ENCODE measurements around the gene THBS4.
"Not testable (repeated sequence)": the region's sequence is repeated elsewhere in the genome, so short reads cannot be mapped to it uniquely, and the experiment has no call there.

The THBS4 gene

GRCh38 chr5:80077051-80077714 is 42.0 kb downstream of the THBS4 start:
- Histone ChIP-seq H3K4me1 (ENCODE audit: insufficient read depth, low read length) (no peaks in the 10 kb centered on the region), H3K27ac (ENCODE audit: low read depth, low read length) (no peak overlapping the region), H3K27me3 (ENCODE audit: insufficient read depth, low read length) (no peaks in the 10 kb centered on the region), H3K4me3 (ENCODE audit: low read length) (no peak overlapping the region), H3K9me3 (ENCODE audit: insufficient read depth, low read depth, low read length) (no peaks in the 10 kb centered on the region), H3K9ac (ENCODE audit: low read depth, low read length) (no peak overlapping the region), H3K36me3 (ENCODE audit: insufficient read depth, low read length) (no peaks in the 10 kb centered on the region)
- whole genome bisulfite sequencing: 85% methylated on average over 2 of the region's 3 CpGs

- no peak overlapping the region for H3K9ac ChIP-seq (ENCODE audit: low read depth, low read length)
- H3K27me3 ChIP-seq (ENCODE audit: insufficient read depth, low read length): no peaks in the 10 kb centered on the region
- no peak overlapping the region for H3K27ac ChIP-seq (ENCODE audit: low read depth, low read length)
- H3K4me1 ChIP-seq (ENCODE audit: insufficient read depth, low read length): peaks cover 3% of the 10 kb centered on the region
- WGBS: 92% methylated on average over 4 of the region's 4 CpGs
- H3K9me3 ChIP-seq (ENCODE audit: insufficient read depth, low read depth, low read length): no peaks in the 10 kb centered on the region
- no peaks in the 10 kb centered on the region for H3K36me3 ChIP-seq (ENCODE audit: insufficient read depth, low read length)
- no peak overlapping the region for H3K4me3 ChIP-seq (ENCODE audit: low read length)
Observed at GRCh38 chr5:80078921-80079320, 43.8 kb downstream of the THBS4 start.

GRCh38 chr5:80082281-80082680 is 47.1 kb downstream of the THBS4 start:
- Histone ChIP-seq H3K4me1 (ENCODE audit: insufficient read depth, low read length) (peaks cover 3% of the 10 kb centered on the region), H3K36me3 (ENCODE audit: insufficient read depth, low read length) (no peaks in the 10 kb centered on the region), H3K9me3 (ENCODE audit: insufficient read depth, low read depth, low read length) (no peaks in the 10 kb centered on the region), H3K27me3 (ENCODE audit: insufficient read depth, low read length) (no peaks in the 10 kb centered on the region), H3K4me3 (ENCODE audit: low read length) (no peak overlapping the region), H3K9ac (ENCODE audit: low read depth, low read length) (no peak overlapping the region), H3K27ac (ENCODE audit: low read depth, low read length) (no peak overlapping the region)
- 95% methylated on average over 15 of the region's 15 CpGs for WGBS

GRCh38 chr5:80082731-80083100 is 47.6 kb downstream of the THBS4 start:
- 10% methylated on average over 16 of the region's 16 CpGs for WGBS
- Histone ChIP-seq H3K36me3 (ENCODE audit: insufficient read depth, low read length) (no peaks in the 10 kb centered on the region), H3K27ac (ENCODE audit: low read depth, low read length) (no peak overlapping the region), H3K27me3 (ENCODE audit: insufficient read depth, low read length) (no peaks in the 10 kb centered on the region), H3K4me1 (ENCODE audit: insufficient read depth, low read length) (peaks cover 3% of the 10 kb centered on the region), H3K9me3 (ENCODE audit: insufficient read depth, low read depth, low read length) (no peaks in the 10 kb centered on the region), H3K4me3 (ENCODE audit: low read length) (no peak overlapping the region), H3K9ac (ENCODE audit: low read depth, low read length) (no peak overlapping the region)

- no peak overlapping the region for H3K4me3 ChIP-seq (ENCODE audit: low read length)
- H3K9me3 ChIP-seq (ENCODE audit: insufficient read depth, low read depth, low read length): no peaks in the 10 kb centered on the region
- 63% methylated on average over 18 of the region's 19 CpGs for WGBS
- H3K27ac ChIP-seq (ENCODE audit: low read depth, low read length): no peak overlapping the region
- no peaks in the 10 kb centered on the region for H3K27me3 ChIP-seq (ENCODE audit: insufficient read depth, low read length)
- H3K4me1 ChIP-seq (ENCODE audit: insufficient read depth, low read length): peaks cover 3% of the 10 kb centered on the region
- H3K9ac ChIP-seq (ENCODE audit: low read depth, low read length): no peak overlapping the region
- no peaks in the 10 kb centered on the region for H3K36me3 ChIP-seq (ENCODE audit: insufficient read depth, low read length)
Observed at GRCh38 chr5:80083101-80083890, 48.1 kb downstream of the THBS4 start.

GRCh38 chr5:80090884-80091166 is 55.7 kb downstream of the THBS4 start:
- no peaks in the 10 kb centered on the region for H3K27me3 ChIP-seq (ENCODE audit: insufficient read depth, low read length)
- H3K9me3 ChIP-seq (ENCODE audit: insufficient read depth, low read depth, low read length): no peaks in the 10 kb centered on the region
- no peak overlapping the region for H3K9ac ChIP-seq (ENCODE audit: low read depth, low read length)
- H3K27ac ChIP-seq (ENCODE audit: low read depth, low read length): no peak overlapping the region
- H3K36me3 ChIP-seq (ENCODE audit: insufficient read depth, low read length): no peaks in the 10 kb centered on the region
- 91% methylated on average over 3 of the region's 5 CpGs for WGBS
- peaks cover 10% of the 10 kb centered on the region for H3K4me1 ChIP-seq (ENCODE audit: insufficient read depth, low read length)
- no peak overlapping the region for H3K4me3 ChIP-seq (ENCODE audit: low read length)

GRCh38 chr5:80091792-80092192 is 56.6 kb downstream of the THBS4 start:
- H3K4me3 ChIP-seq (ENCODE audit: low read length); H3K27ac ChIP-seq (ENCODE audit: low read depth, low read length); H3K36me3 ChIP-seq (ENCODE audit: insufficient read depth, low read length); H3K9me3 ChIP-seq (ENCODE audit: insufficient read depth, low read depth, low read length); H3K4me1 ChIP-seq (ENCODE audit: insufficient read depth, low read length); H3K27me3 ChIP-seq (ENCODE audit: insufficient read depth, low read length); H3K9ac ChIP-seq (ENCODE audit: low read depth, low read length): not testable (repeated sequence)
- whole genome bisulfite sequencing: 40% methylated on average over 15 of the region's 15 CpGs

- Histone ChIP-seq H3K9ac (ENCODE audit: low read depth, low read length) (no peak overlapping the region), H3K4me1 (ENCODE audit: insufficient read depth, low read length) (peaks cover 15% of the 10 kb centered on the region), H3K27ac (ENCODE audit: low read depth, low read length) (no peak overlapping the region), H3K27me3 (ENCODE audit: insufficient read depth, low read length) (no peaks in the 10 kb centered on the region), H3K36me3 (ENCODE audit: insufficient read depth, low read length) (no peaks in the 10 kb centered on the region), H3K9me3 (ENCODE audit: insufficient read depth, low read depth, low read length) (no peaks in the 10 kb centered on the region), H3K4me3 (ENCODE audit: low read length) (no peak overlapping the region)
- WGBS: 94% methylated on average over 8 of the region's 8 CpGs
Observed at GRCh38 chr5:80092486-80093107, 57.4 kb downstream of the THBS4 start.

- Histone ChIP-seq H3K27me3 (ENCODE audit: insufficient read depth, low read length) (no peaks in the 10 kb centered on the region), H3K27ac (ENCODE audit: low read depth, low read length) (peak overlapping the region; percentile 76), H3K36me3 (ENCODE audit: insufficient read depth, low read length) (no peaks in the 10 kb centered on the region), H3K9me3 (ENCODE audit: insufficient read depth, low read depth, low read length) (no peaks in the 10 kb centered on the region), H3K9ac (ENCODE audit: low read depth, low read length) (peak overlapping the region; percentile 12; the same call in 1 of the 2 replicates), H3K4me1 (ENCODE audit: insufficient read depth, low read length) (peaks cover 25% of the 10 kb centered on the region), H3K4me3 (ENCODE audit: low read length) (no peak overlapping the region)
- WGBS: 66% methylated on average over 8 of the region's 8 CpGs
Observed at GRCh38 chr5:80093796-80094195, 58.6 kb downstream of the THBS4 start.

GRCh38 chr5:80094236-80094738 is 59.1 kb downstream of the THBS4 start:
- 89% methylated on average over 5 of the region's 5 CpGs for WGBS
- no peak overlapping the region for H3K4me3 ChIP-seq (ENCODE audit: low read length)
- H3K27ac ChIP-seq (ENCODE audit: low read depth, low read length): peak overlapping the region; percentile 76
- peak overlapping the region; percentile 12; the same call in 1 of the 2 replicates for H3K9ac ChIP-seq (ENCODE audit: low read depth, low read length)
- H3K4me1 ChIP-seq (ENCODE audit: insufficient read depth, low read length): peaks cover 25% of the 10 kb centered on the region
- no peaks in the 10 kb centered on the region for H3K36me3 ChIP-seq (ENCODE audit: insufficient read depth, low read length)
- H3K9me3 ChIP-seq (ENCODE audit: insufficient read depth, low read depth, low read length): no peaks in the 10 kb centered on the region
- no peaks in the 10 kb centered on the region for H3K27me3 ChIP-seq (ENCODE audit: insufficient read depth, low read length)

- Histone ChIP-seq H3K4me3 (ENCODE audit: low read length) (no peak overlapping the region), H3K9me3 (ENCODE audit: insufficient read depth, low read depth, low read length) (no peaks in the 10 kb centered on the region), H3K27ac (ENCODE audit: low read depth, low read length) (peak overlapping the region; percentile 44), H3K36me3 (ENCODE audit: insufficient read depth, low read length) (no peaks in the 10 kb centered on the region), H3K4me1 (ENCODE audit: insufficient read depth, low read length) (peaks cover 25% of the 10 kb centered on the region), H3K27me3 (ENCODE audit: insufficient read depth, low read length) (no peaks in the 10 kb centered on the region), H3K9ac (ENCODE audit: low read depth, low read length) (no peak overlapping the region; the same call in 1 of the 2 replicates)
- WGBS: 52% methylated on average over 10 of the region's 10 CpGs
Observed at GRCh38 chr5:80097451-80097850, 62.3 kb downstream of the THBS4 start.

Measured in HUES64 (cell line).